HFF-Myc (cell line): Measurements from ENCODE around the gene PGAM2.
"Not testable (repeated sequence)": the region's sequence is repeated elsewhere in the genome, so short reads cannot be mapped to it uniquely, and the experiment has no call there.

Experiments
- DNase-seq: peaks from one replicate; pipeline ENCODE4 v3.0.0-alpha.2; 2011; ENCODE audit warnings: low read depth; ENCODE audit errors: extremely low read depth
- H3K4me3 ChIP-seq: replicated peaks from 2 replicates; pipeline ENCODE4 v1.5.1; 2011; ENCODE audit warnings: low read depth, mild to moderate bottlenecking, control low read depth, low read length
- TF ChIP-seq, protein P1 (sequence below): IDR thresholded peaks from 2 replicates; pipeline ENCODE4 v1.5.1; 2012; ENCODE audit warnings: mild to moderate bottlenecking, low read depth, low read length, control low read depth; ENCODE audit errors: missing control alignments

The PGAM2 gene

DNA sequence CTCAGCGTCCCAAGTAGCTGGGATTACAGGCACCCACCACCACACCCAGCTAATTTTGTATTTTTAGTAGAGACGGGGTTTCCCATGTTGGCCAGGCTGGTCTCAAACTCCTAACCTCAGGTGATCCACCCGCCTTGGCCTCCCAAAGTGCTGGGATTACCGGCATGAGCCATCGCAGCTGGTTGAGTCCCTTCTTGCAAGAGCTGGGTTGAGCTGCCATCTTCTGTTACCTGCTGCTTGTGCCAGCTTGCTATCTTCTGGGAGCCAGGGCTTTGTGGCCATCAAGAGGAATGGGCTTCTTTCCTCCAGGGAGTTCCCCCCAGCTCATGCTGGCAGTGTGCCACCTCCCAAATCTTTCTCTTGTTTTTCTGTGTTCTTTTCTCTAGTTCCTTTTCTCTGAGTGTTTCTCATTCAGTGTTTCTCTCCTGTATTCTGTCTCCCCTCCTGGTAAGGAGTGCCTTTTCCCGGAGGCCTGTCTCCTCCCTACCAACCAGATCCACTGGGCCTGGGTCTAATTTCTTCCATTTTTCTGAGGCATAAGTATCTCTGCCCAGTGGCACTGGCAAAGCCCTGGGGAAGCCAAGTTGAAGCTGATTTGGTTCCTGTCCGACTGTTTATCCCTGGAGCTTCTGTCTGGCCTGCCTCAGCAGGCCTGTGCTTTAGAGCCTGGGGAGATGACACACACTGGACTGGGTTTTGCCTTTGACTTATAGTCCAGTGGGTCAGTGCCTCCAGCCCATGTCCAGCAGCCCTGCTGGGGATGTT lies 17.2 kb downstream of the PGAM2 start:
- no peak for DNase-seq
- TF ChIP-seq, protein P1, sequence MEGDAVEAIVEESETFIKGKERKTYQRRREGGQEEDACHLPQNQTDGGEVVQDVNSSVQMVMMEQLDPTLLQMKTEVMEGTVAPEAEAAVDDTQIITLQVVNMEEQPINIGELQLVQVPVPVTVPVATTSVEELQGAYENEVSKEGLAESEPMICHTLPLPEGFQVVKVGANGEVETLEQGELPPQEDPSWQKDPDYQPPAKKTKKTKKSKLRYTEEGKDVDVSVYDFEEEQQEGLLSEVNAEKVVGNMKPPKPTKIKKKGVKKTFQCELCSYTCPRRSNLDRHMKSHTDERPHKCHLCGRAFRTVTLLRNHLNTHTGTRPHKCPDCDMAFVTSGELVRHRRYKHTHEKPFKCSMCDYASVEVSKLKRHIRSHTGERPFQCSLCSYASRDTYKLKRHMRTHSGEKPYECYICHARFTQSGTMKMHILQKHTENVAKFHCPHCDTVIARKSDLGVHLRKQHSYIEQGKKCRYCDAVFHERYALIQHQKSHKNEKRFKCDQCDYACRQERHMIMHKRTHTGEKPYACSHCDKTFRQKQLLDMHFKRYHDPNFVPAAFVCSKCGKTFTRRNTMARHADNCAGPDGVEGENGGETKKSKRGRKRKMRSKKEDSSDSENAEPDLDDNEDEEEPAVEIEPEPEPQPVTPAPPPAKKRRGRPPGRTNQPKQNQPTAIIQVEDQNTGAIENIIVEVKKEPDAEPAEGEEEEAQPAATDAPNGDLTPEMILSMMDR = no peak
- H3K4me3 ChIP-seq = no peak overlapping the region

DNA sequence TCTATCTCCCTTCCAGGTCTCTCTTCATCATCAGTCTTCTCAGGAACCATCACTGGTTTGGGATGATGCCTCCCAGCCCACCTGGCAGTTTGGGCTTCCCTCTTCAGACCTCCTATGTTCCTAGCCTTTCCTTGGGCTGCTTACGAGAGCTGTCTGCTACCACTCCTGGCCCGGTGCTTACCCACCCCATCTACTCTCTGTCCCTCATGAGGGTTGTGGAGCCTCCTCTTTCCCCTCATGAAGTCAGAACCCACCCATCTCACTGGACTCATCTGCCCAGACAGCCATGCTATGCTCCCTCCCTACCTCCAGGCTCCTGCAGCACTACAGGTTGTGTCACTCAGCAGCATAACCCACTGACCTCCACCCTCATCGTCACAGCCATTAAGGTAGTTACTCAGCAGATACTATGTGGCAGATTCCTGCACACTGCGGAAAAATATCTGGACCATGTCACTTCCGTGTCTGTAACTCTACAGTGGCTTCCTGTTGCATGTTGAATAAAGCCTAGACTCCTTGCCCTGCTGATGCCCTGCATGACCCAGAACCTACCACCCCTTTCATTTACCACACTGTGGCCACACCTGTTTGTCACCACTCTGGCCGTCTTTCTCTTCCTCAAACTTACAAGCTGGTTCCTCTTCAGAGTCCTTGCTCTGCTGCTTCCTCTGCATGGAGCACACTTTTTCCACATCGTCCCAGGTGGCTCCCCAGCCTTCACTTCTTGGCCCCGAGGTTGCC lies 18.9 kb downstream of the PGAM2 start:
- TF ChIP-seq, protein P1 = no peak
- no peak overlapping the region for H3K4me3 ChIP-seq
- DNase-seq = no peak

DNA sequence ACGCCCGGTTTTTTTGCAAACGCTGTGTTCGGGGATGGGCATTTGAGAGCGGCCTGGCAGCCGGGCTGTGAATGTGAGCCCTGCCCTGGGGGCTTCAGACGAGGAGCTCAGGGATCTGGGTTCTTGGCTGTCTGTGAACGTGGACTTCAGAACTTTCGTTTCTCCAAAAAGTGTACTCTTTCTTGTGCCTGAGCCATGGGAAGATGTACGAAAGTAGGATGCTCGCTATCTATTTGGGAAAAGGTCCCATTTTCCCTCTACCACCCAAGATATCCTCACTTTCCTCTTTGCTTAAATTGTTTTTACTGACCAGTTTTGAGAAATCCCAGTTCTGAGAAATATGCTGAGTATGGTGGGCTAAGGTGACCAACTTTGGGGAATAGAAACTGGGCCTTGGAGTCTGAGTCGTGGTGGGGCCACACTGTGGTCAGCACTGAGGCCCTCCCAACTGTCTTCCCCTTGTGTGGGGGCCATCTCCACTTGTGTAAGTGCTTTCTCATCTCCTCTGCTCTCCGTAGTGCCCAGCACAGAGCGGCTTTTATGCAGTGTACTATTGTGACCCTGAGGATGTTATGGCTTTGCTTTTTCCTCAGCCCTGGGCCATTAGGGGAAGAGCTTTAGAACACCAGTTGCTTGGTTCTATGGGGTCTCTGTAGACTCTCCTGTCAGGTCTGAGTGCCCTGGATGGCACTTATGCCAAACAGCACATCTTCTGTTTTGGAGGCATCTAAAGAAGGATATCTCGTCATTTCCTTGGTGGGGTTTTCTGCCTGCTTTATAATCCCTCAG lies 19.9 kb downstream of the PGAM2 start:
- no peak for DNase-seq
- H3K4me3 ChIP-seq = peak overlapping the region; percentile 90
- TF ChIP-seq, protein P1 = no peak

DNA sequence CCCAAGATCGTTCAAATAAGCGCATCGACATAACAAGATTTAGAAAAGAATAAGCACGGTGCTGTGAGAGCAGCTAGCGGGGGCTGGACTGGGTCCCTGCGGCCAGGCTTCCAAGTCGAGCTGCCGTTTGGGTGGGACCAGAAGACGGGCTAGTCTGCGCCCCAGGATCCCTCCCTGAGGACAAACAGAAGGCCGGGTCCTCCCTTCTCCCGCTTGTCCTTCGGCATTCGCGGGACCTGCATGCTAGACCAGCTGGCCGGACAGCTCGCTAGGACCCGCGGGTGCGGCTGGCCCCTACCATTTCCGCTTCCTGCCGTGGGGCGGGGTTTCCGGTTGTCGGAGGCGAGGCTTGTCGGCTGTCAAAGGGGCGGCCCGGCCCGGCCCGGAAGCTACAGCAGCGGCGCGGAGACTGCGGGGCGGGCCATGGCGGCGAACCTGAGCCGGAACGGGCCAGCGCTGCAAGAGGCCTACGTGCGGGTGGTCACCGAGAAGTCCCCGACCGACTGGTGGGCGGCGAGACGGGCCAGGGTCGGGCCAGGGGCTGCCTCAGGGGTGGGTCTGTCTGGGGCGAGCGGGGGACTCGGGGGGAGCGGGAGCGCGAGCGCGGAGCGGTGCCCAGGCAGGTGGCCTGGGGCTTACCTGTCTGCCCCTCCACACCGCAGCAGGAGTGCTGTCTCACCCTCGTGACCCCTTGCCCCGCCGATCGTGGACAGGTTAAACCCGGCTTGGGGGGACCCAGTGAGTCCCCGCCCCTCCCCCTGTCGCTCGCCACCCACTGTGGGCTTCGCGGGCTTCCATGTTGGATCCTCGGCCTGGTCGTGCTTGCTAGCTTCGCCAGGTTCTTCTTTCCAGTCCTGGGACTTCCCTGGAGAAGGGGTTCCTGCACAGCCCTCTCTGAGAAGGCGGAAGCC lies 20.8 kb downstream of the PGAM2 start, which contains the start of gene DBNL:
DBNL (plus strand) TSS at position 388 of the 911 bp plus-strand sequence; CDS start at position 424, 36 bp downstream.
- DNase-seq = peak; percentile 42
- TF ChIP-seq, protein P1 = no peak
- H3K4me3 ChIP-seq = peak within 1 kb of the TSS; percentile 90

DNA sequence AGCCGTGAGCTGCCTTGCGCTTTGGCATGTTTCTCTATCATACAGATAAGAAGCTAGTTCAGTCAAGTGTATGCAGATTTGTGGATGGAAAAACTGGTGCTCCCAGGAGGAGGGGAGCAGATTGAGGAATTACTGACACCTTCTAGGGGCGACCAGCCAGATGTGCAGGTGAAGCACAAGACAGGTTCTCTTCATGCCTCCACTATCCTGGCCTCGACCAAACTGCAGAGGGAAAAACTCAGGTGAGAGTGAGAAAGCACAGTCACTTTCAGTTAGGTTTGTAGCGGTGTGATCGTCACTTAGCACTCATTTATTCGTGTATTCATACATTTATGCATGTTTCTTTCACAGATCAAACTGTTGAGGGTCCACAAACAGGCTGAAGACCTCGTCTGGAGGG lies 21.5 kb downstream of the PGAM2 start:
- TF ChIP-seq, protein P1 = no peak
- H3K4me3 ChIP-seq = peak overlapping the region; percentile 90

DNA sequence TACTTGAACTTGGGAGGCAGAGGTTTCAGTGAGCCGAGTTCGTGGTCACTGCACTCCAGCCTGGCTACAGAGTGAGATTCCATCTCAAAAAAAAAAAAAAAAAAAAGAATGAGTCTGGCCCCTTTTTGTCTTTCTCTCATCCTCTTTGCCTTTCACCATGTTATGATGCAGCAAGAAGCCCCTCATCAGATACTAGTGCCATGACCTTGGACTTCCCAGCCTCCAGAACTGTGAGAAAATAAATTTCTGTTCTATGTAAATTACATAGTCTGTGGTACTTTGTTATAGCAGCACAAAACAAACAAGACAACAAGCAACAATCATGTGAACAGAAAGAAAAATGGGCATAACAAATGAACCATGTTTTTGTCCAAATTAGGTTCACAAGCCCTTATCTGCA lies 23.1 kb downstream of the PGAM2 start:
- H3K4me3 ChIP-seq = no peak overlapping the region
- DNase-seq = no peak
- TF ChIP-seq, protein P1 = no peak

More for the DNA sequence above, 21.5 kb downstream of the PGAM2 start:
- no peak for DNase-seq

DNA sequence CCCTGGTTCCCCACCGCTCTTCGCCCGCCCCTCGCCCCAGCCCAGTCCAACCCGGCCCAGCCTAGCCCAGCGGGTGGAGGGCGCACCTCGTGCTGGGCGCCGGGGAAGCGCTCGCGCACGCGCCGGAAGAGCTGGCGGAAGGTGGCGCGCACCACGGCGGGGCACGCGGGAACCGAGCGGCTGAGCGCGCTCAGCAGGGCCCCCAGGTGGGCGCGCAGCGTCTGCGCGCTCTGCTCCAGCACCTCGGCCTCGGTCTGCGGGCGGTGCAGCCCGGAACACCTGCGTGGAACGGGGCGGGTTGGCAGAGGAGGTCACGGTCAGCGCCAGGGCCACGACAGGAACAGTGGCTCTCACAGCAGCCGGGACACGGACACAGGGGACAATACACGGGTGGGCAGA lies 24.9 kb downstream of the PGAM2 start:
- DNase-seq, H3K4me3 ChIP-seq: not testable (repeated sequence)

DNA sequence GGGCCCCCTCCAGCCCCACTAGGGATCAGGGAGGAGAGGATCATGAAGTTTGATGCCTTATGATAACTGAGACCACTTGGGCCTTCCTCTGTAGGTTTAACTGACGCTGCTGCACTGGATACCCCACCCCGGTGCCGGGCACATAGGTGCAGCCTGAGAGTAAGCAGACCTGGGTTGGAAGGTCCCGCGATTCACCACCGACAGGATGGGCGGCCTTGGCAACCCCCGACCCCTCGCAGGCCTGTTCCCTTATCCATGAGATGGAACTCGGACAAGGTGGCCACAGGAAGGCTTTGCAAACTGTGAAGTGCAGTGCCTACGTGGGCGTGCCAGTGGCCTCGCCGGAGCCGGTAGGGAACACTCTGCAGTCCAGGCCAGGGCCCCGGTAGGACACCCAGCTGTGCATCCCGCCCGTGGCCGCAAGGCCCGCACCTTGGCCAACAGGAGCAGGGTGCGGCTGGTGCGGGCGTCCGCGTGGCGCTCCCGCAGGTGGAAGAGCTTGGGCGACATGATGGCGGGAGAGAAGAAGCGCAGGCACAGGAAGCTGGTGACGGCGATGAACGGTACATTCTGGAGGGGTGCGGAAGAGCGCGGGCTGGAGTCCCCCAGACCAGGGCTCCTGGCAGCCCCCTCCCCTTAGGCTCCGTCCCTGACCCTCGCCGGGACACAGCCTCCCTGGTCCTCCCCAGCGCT lies 25.4 kb downstream of the PGAM2 start:
- not testable (repeated sequence) for H3K4me3 ChIP-seq

More for the DNA sequence above, 25.4 kb downstream of the PGAM2 start:
- DNase-seq = not testable (repeated sequence)
